ENCODE results near the gene ARHGAP8.
"Not testable (repeated sequence)": the region's sequence is repeated elsewhere in the genome, so short reads cannot be mapped to it uniquely, and the experiment has no call there.

The ARHGAP8 gene

GRCh38 chr22:44837481-44837880 lies 85.1 kb downstream of the ARHGAP8 start:
- no peak for DNase-seq

GRCh38 chr22:44838316-44839016 lies 86.1 kb downstream of the ARHGAP8 start:
- DNase-seq = no peak

DNA sequence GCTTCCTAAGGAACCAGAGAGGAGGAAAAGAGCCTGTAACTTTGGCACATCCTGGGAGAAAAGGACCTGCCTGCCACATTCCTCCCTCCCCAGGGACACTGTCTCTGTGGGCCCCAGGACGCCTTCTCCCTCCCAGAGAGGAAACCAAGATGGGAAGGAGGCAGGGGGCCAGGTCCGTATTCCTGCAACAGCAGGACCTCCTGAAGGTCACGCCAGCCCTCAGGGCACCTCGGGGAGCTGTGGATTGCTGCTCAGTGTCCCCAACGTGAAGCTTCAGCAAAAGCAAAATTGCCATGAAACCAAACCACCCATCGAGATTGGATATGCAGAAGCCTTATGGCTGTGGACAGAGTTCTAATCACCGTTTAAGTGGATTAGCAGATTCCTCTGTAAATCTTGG lies 86.7 kb downstream of the ARHGAP8 start:
- DNase-seq = no peak

GRCh38 chr22:44839721-44840120 lies 87.3 kb downstream of the ARHGAP8 start:
- DNase-seq = no peak

DNA sequence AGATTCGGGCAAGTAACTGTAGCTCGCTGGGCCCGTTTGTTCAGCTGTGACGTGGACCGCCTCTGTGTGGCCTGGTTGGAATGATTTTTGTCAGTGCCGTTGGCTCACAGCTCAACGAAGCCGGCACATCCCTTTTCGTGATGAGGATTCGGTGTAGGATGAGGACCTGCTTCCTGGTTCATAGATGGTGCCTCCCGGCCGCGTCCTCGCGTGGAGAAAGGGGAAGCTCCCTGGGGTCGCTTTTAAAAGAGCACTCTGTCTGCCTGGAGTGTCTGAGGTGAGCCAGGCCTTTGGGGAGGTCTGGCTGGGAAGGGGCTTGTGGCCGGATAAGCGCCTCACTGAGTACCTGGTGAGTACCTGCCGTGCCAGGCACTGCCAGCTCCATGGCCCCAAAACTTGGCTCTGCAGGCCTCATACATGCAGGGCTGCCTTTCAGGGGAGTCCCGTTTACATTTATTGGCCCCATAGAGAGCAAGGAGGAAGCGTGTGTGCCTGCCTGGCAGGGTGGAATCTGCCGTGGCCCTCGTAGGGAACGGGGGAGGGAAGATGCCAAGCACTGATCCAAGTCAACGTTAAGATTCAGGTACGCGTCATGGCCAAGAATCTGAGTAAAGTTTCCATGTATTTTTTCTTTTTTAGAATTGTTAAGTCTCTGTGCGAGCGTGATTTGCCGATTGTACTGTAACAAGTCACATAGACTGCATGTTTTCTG lies 88.4 kb downstream of the ARHGAP8 start:
- no peak for DNase-seq

DNA sequence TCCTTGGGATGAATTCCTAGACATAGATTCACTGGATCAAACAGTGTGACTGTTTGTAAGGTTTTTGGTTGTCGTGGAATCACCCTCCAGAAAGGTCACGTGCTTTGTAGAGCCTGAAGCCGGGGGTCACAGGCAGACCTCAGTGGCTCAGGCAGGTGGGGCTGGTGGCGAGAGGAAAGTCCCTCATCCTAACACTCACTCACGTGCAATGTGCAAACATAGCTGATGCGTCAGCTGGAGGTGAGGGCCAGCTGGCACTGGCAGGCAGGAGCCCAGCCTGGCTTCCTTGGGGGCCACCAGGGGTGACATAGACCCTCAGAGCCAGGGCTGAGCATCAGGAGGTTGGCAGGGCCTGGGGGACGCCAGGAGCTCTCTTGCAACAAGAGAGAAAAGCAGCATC lies 90.0 kb downstream of the ARHGAP8 start:
- DNase-seq = no peak

- DNase-seq = no peak
Measured at GRCh38 chr22:44845191-44845590, 92.8 kb downstream of the ARHGAP8 start.

DNA sequence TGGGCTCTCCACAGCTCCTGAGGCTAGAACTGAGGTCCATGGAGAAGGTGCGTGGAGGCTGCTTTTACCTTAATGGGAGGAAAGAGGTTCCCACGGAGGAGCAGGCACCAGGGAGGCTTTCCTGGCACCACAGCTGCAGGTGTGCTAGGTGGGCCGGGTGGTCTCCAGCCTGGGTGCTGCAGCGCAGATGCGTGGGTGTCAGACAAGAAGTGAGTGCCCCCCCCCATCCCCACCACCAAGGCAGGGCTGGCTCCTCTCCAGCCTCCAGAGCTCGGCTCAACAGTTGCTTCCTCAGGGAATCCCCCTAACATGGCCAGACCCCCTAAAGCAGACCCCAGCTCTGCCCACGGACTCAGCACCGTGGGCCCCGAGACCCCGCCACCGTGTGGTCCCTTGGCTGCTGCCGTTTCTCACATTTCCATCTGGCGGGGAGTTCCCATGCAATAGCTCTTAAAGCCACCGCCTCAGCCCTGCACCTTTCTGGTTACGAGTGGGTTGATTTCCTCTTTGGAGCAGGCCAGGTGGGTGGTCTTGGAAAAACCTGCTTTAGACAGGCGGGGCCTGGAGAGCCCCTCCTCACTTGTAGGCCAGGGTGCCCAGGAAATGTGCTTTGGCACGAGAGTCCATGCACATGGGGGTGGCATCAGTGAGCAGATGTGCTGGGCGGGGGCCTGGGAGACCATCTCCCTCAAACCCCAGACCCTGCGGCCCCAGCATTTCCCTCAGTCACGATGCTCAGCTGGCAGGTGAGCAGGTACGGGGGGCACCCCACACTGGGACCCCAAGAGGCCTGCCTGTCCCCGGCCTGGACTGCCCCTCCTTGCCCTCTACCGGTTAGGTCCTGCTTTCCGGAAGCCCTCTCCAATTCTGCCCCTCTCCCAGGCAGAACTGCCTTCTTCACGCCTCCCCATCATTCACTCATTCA lies 93.7 kb downstream of the ARHGAP8 start:
- DNase-seq = no peak

DNA sequence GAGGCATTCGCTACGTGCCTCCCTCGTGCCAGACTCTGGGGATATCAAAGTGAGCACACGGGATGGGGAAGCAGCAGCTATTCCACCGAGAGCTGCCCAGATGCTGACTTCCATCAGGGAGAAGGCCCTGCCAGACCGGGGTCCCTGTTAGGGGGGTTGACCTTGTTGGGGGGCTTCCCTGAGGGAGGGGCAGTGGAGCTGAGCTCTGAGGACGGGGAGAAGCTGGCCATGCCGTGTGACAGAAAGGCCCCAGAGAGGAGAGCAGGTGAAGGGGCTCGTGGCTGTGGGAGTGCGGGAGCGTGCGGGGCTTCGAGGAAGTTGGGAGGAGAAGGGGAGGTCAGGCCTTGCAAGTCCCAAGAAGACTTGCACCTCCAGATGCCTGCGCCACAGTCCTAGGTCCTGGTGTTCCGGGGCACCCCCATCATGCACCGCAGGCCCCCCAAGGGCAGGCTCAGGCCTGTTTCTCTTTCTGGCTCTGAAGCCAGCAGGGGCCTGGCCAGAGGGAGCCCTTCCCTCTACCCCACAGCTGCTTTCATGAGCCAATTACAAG lies 94.4 kb downstream of the ARHGAP8 start:
- DNase-seq = no peak

- DNase-seq = no peak
Measured at GRCh38 chr22:44847380-44847779, 95.0 kb downstream of the ARHGAP8 start.

GRCh38 chr22:44847892-44848291 lies 95.5 kb downstream of the ARHGAP8 start:
- no peak for DNase-seq

GRCh38 chr22:44848296-44848741 lies 95.9 kb downstream of the ARHGAP8 start:
- no peak for DNase-seq

DNA sequence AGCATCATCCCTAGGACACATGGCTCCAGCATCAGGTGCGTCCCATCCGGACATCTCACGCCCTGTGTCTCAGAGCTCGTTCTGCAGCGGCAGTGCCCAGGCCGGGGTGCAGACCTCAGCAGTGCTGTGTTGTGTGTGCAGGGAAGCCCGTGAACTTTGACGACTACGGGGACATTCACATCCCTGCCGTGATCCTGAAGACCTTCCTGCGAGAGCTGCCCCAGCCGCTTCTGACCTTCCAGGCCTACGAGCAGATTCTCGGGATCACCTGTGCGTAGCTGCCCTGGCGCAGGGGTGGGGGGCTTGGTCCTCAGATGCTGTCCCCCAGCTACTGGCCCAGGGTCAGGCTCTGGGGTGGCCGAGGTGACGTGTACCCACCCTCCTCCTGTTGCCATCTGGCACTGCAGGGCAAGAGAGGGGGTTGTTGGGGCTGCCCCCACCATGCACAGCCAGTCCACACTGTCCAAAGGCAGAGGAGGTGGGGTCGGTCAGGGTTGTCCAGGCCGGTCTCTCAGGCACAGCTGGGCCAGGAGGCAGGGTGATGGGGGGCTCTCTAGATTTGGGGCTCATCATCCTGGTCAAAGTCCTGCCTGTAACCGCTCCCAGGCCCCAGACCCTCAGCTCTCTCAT lies 96.5 kb downstream of the ARHGAP8 start:
- DNase-seq = no peak

DNA sequence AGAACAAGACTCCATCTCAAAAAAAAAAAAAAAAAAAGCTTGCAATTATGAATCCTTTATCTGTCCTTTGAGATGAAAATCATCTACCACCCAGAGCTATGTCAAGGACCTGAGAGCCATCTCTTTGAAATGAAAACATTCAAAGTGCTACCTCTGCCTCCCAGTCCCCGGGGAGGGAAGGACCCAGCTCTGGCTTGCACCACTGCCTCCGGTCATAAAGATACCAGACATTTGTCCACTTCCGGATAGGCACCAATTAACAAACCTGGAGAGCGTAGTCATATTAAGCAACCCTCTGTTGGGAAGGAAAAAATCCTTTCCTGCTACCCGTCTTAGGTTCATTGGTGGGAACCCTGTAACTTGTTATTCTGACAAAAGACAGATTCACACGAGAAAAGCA lies 98.6 kb downstream of the ARHGAP8 start:
- DNase-seq = no peak

DNA sequence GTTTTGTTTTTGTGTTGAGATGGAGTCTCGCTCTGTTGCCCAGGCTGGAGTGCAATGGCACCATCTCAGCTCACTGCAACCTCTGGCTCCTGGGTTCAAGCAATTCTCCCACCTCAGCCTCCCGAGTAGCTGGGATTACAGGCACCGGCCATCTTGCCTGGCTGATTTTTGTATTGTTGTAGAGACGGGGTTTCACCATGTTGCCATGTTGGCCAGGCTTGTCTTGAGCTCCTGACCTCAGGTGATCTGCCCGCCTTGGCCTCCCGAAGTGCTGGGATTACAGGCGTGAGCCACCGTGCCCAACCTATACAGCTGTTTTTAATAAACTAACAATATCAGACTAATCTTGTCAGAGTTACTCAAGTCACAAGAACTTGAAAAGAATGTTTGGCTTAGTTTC lies 102.3 kb downstream of the ARHGAP8 start:
- DNase-seq = not testable (repeated sequence)

DNA sequence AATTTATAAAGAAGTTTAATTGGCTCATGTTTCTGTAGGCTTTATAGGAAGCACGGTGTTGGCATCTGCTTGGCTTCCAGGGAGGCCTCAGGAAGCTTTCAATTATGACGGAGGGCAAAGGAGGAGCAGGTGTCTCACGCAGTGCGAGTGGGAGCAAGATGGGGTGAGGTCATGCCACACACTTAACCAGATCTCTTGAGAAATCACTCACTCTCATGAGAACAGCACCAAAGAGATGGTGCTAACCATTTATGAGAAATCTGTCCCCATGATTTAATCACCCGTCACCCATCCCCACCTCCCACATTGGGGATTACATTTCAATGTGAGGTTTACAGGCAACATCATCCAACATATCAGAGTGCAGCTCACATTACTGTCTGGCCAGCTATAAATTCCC lies 103.5 kb downstream of the ARHGAP8 start:
- DNase-seq = no peak

DNA sequence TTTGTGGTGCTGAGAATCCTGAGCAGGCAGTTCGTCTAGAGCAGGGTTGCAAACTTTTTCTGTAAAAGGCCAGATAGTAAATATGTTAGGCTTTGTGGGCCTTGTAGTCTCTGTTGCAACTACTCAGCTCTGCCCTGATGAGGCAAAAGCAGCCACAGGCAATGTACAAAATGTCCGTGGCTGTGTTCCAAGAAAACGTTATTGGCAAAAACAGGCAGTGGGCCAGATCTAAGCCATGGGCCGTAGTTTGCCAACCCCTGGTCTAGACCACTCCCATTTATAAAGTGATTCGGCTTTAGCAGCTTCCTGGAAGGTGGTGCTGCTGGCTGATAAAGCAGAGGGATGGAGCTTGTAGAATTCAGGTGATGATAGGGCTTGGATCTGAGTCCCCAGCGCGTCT lies 106.4 kb downstream of the ARHGAP8 start:
- not testable (repeated sequence) for DNase-seq

DNA sequence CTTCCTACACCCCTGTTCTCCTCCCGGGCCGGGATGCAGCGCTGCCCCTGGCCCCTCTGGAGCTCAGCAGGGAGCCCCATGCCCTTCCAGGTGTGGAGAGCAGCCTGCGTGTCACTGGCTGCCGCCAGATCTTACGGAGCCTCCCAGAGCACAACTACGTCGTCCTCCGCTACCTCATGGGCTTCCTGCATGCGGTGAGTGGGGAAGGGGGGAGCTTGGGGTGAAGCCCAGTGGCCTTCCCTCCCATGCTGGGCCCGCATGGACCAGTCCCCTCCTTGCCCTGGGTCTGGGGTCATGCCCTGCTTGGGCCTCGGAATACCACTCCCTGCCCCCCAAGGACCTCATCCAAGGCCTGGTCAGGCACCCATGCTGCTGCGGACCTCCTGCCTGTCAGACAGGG lies 107.3 kb downstream of the ARHGAP8 start:
- no peak for DNase-seq

- no peak for DNase-seq
Measured at GRCh38 chr22:44860311-44860710, 107.9 kb downstream of the ARHGAP8 start.

GRCh38 chr22:44861245-44861644 lies 108.9 kb downstream of the ARHGAP8 start:
- DNase-seq = no peak

- DNase-seq = no peak
Measured at GRCh38 chr22:44862281-44862680, 109.9 kb downstream of the ARHGAP8 start.

- no peak for DNase-seq
Measured at GRCh38 chr22:44862981-44863860, 110.8 kb downstream of the ARHGAP8 start.
